Dermis blood vessel endothelial cell (primary cell): ENCODE data around the gene MOB1A. TPM values are rescaled to one million over a fixed set of nuclear protein-coding genes. Genes with fewer than 3 reads are reported as not detected.
"Not testable (repeated sequence)": the region's sequence is repeated elsewhere in the genome, so short reads cannot be mapped to it uniquely, and the experiment has no call there.

Experiments used
- DNase-seq: peaks from one replicate; pipeline ENCODE4 v3.0.0; 2010
- total RNA-seq: library from RNA; depleted of rRNA; stranded (reverse); fragments of >200 nt; gene quantifications from 2 replicates; pipeline ENCODE4 v1.2.3, GENCODE V29; 2014

The MOB1A gene
- total RNA-seq, 1 donor from 2014 or later, result 121 TPM

GRCh38 chr2:74198461-74199274 lies 20.0 kb upstream of the MOB1A start, which contains the start of gene MTHFD2:
Gene MTHFD2 (plus strand): TSS chr2:74198615. CDS start chr2:74198642, 27 bp downstream.
- DNase-seq, result peak; percentile 98

GRCh38 chr2:74198023-74198460 lies 19.4 kb upstream of the MOB1A start:
- no peak for DNase-seq

- no peak for DNase-seq
These were observed 18.4 kb upstream of the MOB1A start for GRCh38 chr2:74197049-74197448.

GRCh38 chr2:74194799-74195198 lies 16.1 kb upstream of the MOB1A start:
- DNase-seq, result no peak

GRCh38 chr2:74191596-74192380 lies 13.1 kb upstream of the MOB1A start:
- no peak for DNase-seq

- no peak for DNase-seq
These were observed 10.0 kb upstream of the MOB1A start for GRCh38 chr2:74188696-74189095.

- no peak for DNase-seq
These were observed 9.4 kb upstream of the MOB1A start for GRCh38 chr2:74188018-74188601.

GRCh38 chr2:74186706-74187105 lies 8.0 kb upstream of the MOB1A start:
- not testable (repeated sequence) for DNase-seq

GRCh38 chr2:74186038-74186437 lies 7.4 kb upstream of the MOB1A start:
- no peak for DNase-seq

- DNase-seq, result no peak
These were observed 5.2 kb upstream of the MOB1A start for GRCh38 chr2:74183878-74184277.

- DNase-seq, result no peak
These were observed 3.1 kb upstream of the MOB1A start for GRCh38 chr2:74181739-74182138.

GRCh38 chr2:74179063-74179865 lies 585 bp upstream of the MOB1A start:
- DNase-seq, result no peak

- no peak for DNase-seq
These were observed 983 bp downstream of the MOB1A start for GRCh38 chr2:74177696-74178095.

- no peak for DNase-seq
These were observed 3.8 kb downstream of the MOB1A start for GRCh38 chr2:74174909-74175308.

- DNase-seq, result no peak
These were observed 9.9 kb downstream of the MOB1A start for GRCh38 chr2:74168739-74169138.

GRCh38 chr2:74164761-74165160 lies 13.9 kb downstream of the MOB1A start:
- DNase-seq, result no peak

- DNase-seq, result no peak
These were observed 15.7 kb downstream of the MOB1A start for GRCh38 chr2:74162951-74163350.

- no peak for DNase-seq
These were observed 22.8 kb downstream of the MOB1A start for GRCh38 chr2:74155830-74156229.

- no peak for DNase-seq
These were observed 25.7 kb downstream of the MOB1A start for GRCh38 chr2:74152954-74153353.

GRCh38 chr2:74149570-74150319 lies 28.9 kb downstream of the MOB1A start:
- no peak for DNase-seq

- no peak for DNase-seq
These were observed 29.5 kb downstream of the MOB1A start for GRCh38 chr2:74149247-74149525.
